Measurements from ENCODE around the gene ZMAT3.

Gene ZMAT3

DNA sequence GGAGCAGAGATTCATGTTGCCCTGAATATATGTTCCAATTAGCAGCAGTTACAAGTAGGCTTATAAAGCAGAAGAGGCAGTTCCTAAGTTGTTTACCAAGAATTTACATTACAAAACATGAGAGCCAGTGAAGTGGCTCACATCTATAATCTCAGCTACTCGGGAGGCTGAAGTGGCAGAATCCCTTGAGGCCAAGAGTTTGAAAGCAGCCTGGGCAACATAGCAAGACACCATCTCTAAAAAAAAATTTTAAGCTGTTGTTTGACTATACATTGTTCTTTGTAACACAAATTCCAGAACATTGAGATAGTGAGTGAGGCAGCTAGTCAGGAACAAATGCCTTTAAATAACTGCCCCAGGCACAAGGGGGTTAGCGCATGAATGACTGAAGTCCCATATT lies 10.3 kb upstream of the ZMAT3 start:
- no peak overlapping the region for H3K4me3 ChIP-seq (replicated peaks in 1 of 2; ENCODE audit: low read depth in 2 of 2, low read length in 2 of 2)

DNA sequence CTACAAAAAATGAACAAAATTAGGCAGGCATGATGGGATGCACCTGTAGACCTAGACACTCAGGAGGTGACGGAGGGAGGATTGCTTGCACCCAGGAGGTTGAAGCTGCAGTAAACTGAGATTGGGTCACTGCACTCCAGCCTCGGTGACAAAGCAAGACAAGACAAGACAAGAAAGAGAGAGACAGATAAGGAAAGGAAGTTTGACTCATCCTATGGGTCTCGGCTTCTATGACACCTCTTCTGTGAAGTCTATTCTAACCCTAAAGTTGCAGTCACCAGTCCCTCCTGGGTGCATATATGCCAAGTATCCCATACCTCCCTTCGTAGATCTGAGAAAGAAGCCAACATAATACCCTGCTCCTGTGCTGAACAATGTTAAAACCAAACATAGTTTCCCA lies 7.9 kb upstream of the ZMAT3 start:
- H3K4me3 ChIP-seq (replicated peaks in 1 of 2; ENCODE audit: low read depth in 2 of 2, low read length in 2 of 2): no peak overlapping the region
- TF ChIP-seq, protein P1, sequence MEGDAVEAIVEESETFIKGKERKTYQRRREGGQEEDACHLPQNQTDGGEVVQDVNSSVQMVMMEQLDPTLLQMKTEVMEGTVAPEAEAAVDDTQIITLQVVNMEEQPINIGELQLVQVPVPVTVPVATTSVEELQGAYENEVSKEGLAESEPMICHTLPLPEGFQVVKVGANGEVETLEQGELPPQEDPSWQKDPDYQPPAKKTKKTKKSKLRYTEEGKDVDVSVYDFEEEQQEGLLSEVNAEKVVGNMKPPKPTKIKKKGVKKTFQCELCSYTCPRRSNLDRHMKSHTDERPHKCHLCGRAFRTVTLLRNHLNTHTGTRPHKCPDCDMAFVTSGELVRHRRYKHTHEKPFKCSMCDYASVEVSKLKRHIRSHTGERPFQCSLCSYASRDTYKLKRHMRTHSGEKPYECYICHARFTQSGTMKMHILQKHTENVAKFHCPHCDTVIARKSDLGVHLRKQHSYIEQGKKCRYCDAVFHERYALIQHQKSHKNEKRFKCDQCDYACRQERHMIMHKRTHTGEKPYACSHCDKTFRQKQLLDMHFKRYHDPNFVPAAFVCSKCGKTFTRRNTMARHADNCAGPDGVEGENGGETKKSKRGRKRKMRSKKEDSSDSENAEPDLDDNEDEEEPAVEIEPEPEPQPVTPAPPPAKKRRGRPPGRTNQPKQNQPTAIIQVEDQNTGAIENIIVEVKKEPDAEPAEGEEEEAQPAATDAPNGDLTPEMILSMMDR (IDR thresholded peaks at IDR 0.05; ENCODE audit: low read depth, low read length): no peak
- no peak for DNase-seq (ENCODE audit: low read depth in 2 of 2)

More for the DNA sequence above, 10.3 kb upstream of the ZMAT3 start:
- TF ChIP-seq, protein P1 (IDR thresholded peaks at IDR 0.05; ENCODE audit: low read depth, low read length): no peak
- DNase-seq (ENCODE audit: low read depth in 2 of 2): no peak

DNA sequence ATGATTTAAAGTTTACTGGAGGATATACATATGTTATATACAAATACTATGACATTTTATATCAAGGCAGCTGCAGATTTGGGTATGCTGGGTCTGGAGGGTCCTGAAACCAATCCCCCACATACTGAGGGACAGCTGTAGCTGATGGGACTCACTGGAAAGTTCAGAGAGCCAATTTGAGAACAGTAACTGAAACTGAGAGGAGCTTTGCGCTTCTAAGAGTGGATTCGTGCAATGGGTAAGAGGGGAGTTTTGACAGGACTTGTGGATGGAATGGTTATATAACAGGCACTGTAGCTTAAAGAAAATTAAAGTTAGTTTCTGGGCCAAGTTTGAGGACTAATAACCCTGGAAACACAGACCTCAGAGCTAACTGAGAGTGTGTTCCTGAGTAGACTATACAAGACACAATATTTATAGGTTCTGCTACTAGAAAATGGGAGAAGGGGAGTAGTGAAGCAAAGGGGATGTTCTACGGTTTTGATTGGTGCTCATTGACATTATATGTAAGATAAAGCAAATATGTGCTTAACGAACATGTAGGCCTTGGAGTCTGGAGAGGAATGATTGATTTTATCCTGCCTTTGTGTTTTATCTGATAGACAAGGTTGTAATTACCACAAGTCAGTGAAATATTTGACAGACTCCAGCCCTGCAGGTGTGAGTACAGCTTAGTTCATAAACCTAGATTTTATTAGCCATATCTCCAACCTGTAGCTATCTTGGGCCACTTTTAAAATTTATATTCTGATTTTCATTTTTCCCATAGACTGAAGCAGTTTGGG lies 4.8 kb upstream of the ZMAT3 start:
- DNase-seq (ENCODE audit: low read depth in 2 of 2): no peak
- TF ChIP-seq, protein P1 (IDR thresholded peaks at IDR 0.05; ENCODE audit: low read depth, low read length): no peak
- H3K4me3 ChIP-seq (replicated peaks in 1 of 2; ENCODE audit: low read depth in 2 of 2, low read length in 2 of 2): no peak overlapping the region

DNA sequence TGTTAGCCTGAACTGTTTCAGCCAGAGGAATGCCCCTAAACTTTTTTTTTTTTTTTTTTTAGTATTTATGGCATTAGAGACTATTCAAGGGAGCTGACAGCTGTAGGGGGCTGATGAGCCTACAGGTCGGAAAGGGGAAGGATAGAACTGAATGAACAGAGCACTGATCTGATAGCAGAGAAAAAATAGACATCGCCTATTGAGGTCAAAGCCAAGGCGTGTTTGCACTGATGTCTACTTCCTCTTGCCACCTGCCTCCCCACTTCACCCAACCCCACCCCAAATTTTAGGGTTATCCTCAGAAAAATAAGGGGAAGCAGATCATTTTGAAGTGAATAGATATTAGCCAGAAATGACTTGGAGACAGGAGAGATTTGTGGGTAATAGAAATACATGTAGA lies 3.0 kb upstream of the ZMAT3 start:
- no peak for DNase-seq (ENCODE audit: low read depth in 2 of 2)
- no peak overlapping the region for H3K4me3 ChIP-seq (replicated peaks in 1 of 2; ENCODE audit: low read depth in 2 of 2, low read length in 2 of 2)
- TF ChIP-seq, protein P1 (IDR thresholded peaks at IDR 0.05; ENCODE audit: low read depth, low read length): no peak

GRCh38 chr3:179073816-179074215 lies 2.2 kb upstream of the ZMAT3 start:
- H3K4me3 ChIP-seq (replicated peaks in 1 of 2; ENCODE audit: low read depth in 2 of 2, low read length in 2 of 2): no peak overlapping the region
- TF ChIP-seq, protein P1 (IDR thresholded peaks at IDR 0.05; ENCODE audit: low read depth, low read length): no peak
- no peak for DNase-seq (ENCODE audit: low read depth in 2 of 2)

- DNase-seq (ENCODE audit: low read depth in 2 of 2): peak in 1 of 2 donors; percentile 38
- H3K4me3 ChIP-seq (replicated peaks in 1 of 2; ENCODE audit: low read depth in 2 of 2, low read length in 2 of 2): peak overlapping the region; percentile 74 to 77
- TF ChIP-seq, protein P1 (IDR thresholded peaks at IDR 0.05; ENCODE audit: low read depth, low read length): no peak
Measured at GRCh38 chr3:179072100-179072438, 460 bp upstream of the ZMAT3 start.

GRCh38 chr3:179071027-179071322 lies 634 bp downstream of the ZMAT3 start:
- TF ChIP-seq, protein P1 (IDR thresholded peaks at IDR 0.05; ENCODE audit: low read depth, low read length): no peak
- H3K4me3 ChIP-seq (replicated peaks in 1 of 2; ENCODE audit: low read depth in 2 of 2, low read length in 2 of 2): peak overlapping the region; percentile 74 to 77
- no peak for DNase-seq (ENCODE audit: low read depth in 2 of 2)

Measured in cardiac fibroblast (primary cell).